GM20000 (cell line): ENCODE measurements around the gene GRID1.

ENCODE experiments used
- DNase-seq: peaks from one replicate; pipeline ENCODE4 v3.0.0; 2012; ENCODE audit warnings: low spot score
- CTCF ChIP-seq: IDR thresholded peaks from 2 replicates; pipeline ENCODE4 v1.5.1; 2012; ENCODE audit warnings: mild to moderate bottlenecking, control low read depth; ENCODE audit errors: extremely low read depth, missing control alignments

Gene GRID1

GRCh38 chr10:85873063-85873462 lies 493.5 kb downstream of the GRID1 start:
- DNase-seq: no peak
- no peak for TF ChIP-seq CTCF

GRCh38 chr10:85868627-85869499 lies 497.7 kb downstream of the GRID1 start:
- DNase-seq: no peak
- TF ChIP-seq CTCF: no peak

GRCh38 chr10:85864868-85865526 lies 501.6 kb downstream of the GRID1 start:
- no peak for DNase-seq
- no peak for TF ChIP-seq CTCF

- no peak for TF ChIP-seq CTCF
- DNase-seq: no peak
Measured at GRCh38 chr10:85864173-85864549, 502.4 kb downstream of the GRID1 start.

DNA sequence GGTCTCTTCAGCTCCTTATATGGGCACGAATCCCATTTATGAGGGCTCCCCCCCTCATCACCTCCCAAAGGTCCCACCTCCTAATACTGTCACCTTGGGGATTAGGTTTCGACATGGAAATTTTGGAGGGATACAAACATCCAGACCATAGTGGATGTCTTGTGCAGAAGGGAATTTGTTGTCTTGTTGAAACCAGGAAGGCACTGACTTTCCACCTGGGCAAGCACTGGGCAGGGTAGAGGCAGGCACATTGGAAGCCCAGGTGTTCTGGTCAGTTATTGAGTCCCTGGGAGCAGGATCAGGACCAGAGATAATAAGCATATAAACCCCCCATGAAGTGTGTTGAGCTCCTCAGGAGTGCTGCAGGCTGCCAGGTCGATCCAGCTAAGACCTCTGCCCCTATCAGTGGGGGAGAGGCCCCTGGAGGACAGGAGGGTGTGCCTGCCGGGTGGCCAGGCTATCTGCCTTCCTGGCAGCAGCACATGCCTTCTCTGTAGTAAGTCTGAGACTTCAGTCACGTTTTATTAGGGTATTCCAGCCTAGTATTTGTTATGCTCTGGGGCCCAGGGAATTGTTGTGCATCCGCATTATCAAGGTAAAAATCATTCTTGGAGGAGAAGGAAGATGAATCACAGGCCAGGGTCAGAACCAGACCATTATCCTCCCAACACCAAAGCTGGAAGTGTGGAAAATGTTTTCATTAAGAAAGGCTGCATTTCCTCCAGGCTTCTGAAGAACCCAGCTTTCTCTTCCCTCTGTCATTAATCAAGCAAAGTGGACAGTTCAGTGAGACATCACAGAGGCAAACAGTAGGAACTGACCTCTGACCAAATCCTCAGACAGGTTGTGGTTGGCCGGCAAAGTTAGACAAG lies 503.1 kb downstream of the GRID1 start:
- no peak for DNase-seq
- TF ChIP-seq CTCF: no peak

DNA sequence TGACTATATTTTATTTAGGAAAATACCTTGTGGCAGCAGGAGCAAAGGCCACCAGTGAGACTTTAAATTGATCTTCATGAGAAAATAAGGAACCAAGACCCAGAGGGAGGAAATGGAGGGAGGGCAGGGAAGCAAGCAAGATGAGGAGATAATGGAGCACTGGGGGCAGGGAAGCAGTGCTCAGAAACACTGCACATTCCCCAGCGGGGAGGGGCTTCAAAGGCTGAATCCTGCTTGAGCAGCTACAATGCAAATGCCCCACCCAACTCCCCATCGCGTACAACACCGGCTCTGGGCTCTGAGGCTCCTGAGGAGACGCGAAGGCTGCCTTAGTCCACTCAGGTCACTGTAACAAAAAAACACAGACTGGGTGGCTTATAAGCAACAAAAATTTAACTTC lies 503.8 kb downstream of the GRID1 start:
- no peak for DNase-seq
- no peak for TF ChIP-seq CTCF
